A549 treated with ZK216348 at 1 μM for 4 hours (cell line): ENCODE results near the gene CXorf51B. TPM values are rescaled to one million over a fixed set of nuclear protein-coding genes. Genes with fewer than 3 reads are reported as not detected.

Source experiments
- total RNA-seq: library from RNA; stranded (reverse); fragments of 200-300 nt; extraction: Qiagen RNA extraction; gene quantifications from 5 replicates; pipeline ENCODE4 v1.2.3, GENCODE V29; 2022; ENCODE audit warnings: low read depth

CXorf51B gene
- total RNA-seq, result not detected in 5 replicates

DNA sequence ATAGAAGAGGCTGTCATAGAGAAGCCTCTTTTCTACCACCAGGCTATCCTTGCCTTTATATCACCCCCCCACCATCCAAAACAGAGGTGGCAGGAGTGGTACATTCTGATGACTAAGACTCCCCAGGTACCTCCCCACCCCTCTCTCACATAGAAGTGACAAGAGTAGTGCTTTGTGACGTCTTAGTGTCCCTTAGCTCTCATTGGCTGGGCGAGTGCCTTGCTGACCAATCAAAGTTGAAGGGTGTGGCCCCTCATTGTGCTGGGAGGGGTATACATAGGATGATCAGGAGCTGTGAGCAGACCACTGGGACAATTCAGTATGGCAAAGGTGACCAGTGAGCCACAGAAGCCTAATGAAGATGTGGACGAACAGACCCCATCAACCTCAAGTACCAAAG, at the start of gene CXorf51B:
CXorf51B (plus strand) TSS at position 301 of the 400 bp plus-strand sequence; CDS start at position 322, 21 bp downstream.

DNA sequence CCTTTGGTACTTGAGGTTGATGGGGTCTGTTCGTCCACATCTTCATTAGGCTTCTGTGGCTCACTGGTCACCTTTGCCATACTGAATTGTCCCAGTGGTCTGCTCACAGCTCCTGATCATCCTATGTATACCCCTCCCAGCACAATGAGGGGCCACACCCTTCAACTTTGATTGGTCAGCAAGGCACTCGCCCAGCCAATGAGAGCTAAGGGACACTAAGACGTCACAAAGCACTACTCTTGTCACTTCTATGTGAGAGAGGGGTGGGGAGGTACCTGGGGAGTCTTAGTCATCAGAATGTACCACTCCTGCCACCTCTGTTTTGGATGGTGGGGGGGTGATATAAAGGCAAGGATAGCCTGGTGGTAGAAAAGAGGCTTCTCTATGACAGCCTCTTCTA, 5.1 kb downstream of the CXorf51B start, which contains the start of gene CXorf51A:
CXorf51A (minus strand) TSS at position 101 of the 400 bp plus-strand sequence; CDS start at position 80, 21 bp downstream.

Other genes starting within 250 kb of the CXorf51B start
- not detected in 5 replicates for gene CXorf51A, start 5.0 kb downstream of the CXorf51B start, total RNA-seq